A549 treated with GW870086 at 1 μM for 4 hours (cell line): Measurements from ENCODE around the gene RAG1. TPM values are rescaled to one million over a fixed set of nuclear protein-coding genes. Genes with fewer than 3 reads are reported as not detected.

Experiments
- total RNA-seq: library from RNA; stranded (reverse); fragments of 200-300 nt; extraction: Qiagen RNA extraction; gene quantifications from 5 replicates; pipeline ENCODE4 v1.2.3, GENCODE V29; 2022; ENCODE audit warnings: low read depth

RAG1 gene
- total RNA-seq = 0.18 to 0.53 TPM (median 0.37 TPM) in 5 replicates

DNA sequence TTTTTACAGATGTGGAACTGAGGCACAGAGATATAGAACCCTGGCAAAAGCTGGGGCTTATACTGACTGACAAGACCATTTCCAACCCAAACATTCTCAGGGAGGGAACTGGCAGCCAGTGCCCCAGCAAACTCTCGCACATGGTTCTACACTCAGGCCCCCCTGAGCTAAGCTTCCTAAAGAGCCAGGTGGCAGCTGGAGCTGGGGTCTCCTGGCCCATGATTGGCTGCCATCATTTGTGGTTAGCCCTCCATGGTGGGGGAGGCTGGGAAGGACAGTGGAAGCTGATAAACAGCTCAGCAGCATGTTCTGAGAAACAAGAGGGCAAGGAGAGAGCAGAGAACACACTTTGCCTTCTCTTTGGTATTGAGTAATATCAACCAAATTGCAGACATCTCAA lies at the start of gene RAG1:
Gene RAG1 (plus strand): TSS at position 314 of the 400 bp plus-strand sequence. CDS start 5,298 bp downstream, outside the sequence.

DNA sequence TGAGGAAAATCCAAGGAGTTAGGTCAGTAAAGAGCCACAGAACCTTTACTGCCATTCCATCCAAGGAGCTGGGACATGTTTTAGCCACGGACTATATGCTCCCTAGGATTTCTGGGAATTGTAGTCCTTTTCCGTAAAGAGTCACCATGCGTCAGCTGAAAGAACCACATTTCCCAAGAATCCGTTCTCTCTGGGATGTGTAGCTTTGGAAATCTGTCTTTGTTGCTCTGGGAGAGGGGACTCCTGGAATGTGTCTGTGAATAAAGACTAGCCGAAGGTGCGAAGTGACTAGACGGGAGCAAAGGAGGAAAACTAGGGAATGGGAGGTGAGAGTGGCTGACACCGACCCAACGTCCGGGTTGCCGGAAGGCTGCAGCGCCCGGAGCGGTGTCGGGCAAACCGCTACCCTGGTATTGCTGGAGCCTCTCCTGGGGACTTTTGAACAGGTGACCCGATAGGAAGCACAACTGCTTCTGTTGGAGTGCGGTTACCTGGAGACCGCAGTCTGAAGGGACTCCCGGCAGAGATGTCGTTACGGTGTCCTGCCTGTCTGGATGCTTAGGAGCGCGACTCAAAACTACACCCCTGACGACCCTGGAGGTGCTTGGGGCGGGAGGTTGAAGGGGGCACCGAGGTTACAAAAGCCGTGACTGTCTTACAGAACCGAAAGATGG lies 26.6 kb downstream of the RAG1 start, which contains the start of gene IFTAP:
Gene IFTAP (plus strand): TSS at position 187 of the 674 bp plus-strand sequence. CDS start 15,602 bp downstream, outside the sequence.

DNA sequence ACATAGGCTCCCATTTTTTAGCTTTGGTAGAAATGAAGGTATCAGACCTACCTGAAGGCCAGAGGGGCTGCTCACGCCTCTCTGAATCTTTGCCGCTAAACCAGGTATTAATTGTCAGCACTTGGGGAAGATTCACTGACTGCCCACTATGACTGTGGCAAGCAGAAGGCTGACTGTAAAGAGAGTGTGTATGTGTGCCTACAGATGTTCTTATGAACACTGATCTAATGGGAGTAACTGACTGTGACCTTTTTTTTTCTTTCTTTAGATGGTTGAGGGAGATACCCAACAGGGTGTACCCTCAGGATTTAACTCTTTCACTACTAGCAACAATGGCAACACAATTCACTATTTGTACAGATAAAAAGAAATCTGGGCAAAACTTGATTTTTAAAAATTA lies 30.2 kb downstream of the RAG1 start, which contains the start of gene RAG2:
Gene RAG2 (minus strand): TSS at position 186 of the 400 bp plus-strand sequence. CDS start 4,068 bp downstream, outside the sequence.

Other genes starting within 250 kb of the RAG1 start
- 5.9 to 8.2 TPM (median 7.7 TPM) in 5 replicates for gene TRAF6, start 57.7 kb upstream of the RAG1 start, total RNA-seq
- gene IFTAP, start 26.5 kb downstream of the RAG1 start, total RNA-seq = 14.8 to 19.3 TPM (median 16.3 TPM) in 5 replicates
- not detected in 5 replicates for gene RAG2, start 30.2 kb downstream of the RAG1 start, total RNA-seq